HS-27A (cell line): ENCODE results near the gene PRRG2.

Experiments
- DNase-seq: peaks from one replicate; pipeline ENCODE4 v3.0.0-alpha.2; 2012; ENCODE audit warnings: low read depth, missing footprints

The PRRG2 gene

GRCh38 chr19:49557641-49558325 is 23.3 kb upstream of the PRRG2 start:
- DNase-seq: no peak

GRCh38 chr19:49558591-49558990 is 22.5 kb upstream of the PRRG2 start:
- DNase-seq: no peak

GRCh38 chr19:49559443-49559842 is 21.7 kb upstream of the PRRG2 start:
- DNase-seq: no peak

GRCh38 chr19:49559928-49560327 is 21.2 kb upstream of the PRRG2 start:
- DNase-seq: no peak

- DNase-seq: no peak
These were observed 20.7 kb upstream of the PRRG2 start for GRCh38 chr19:49560358-49560900.

GRCh38 chr19:49564616-49565045 is 16.5 kb upstream of the PRRG2 start:
- no peak for DNase-seq

- DNase-seq: no peak
These were observed 15.9 kb upstream of the PRRG2 start for GRCh38 chr19:49565261-49565660.

- DNase-seq: no peak
These were observed 14.8 kb upstream of the PRRG2 start for GRCh38 chr19:49566302-49566701.

GRCh38 chr19:49567861-49568441 is 13.2 kb upstream of the PRRG2 start:
- DNase-seq: no peak

- DNase-seq: peak; percentile 66
These were observed 10.8 kb upstream of the PRRG2 start for GRCh38 chr19:49570138-49570856.

GRCh38 chr19:49570997-49571676 is 10.0 kb upstream of the PRRG2 start:
- no peak for DNase-seq

GRCh38 chr19:49573009-49573408 is 8.1 kb upstream of the PRRG2 start:
- no peak for DNase-seq

- DNase-seq: no peak
These were observed 7.7 kb upstream of the PRRG2 start for GRCh38 chr19:49573425-49573824.

- DNase-seq: no peak
These were observed 6.8 kb upstream of the PRRG2 start for GRCh38 chr19:49574206-49574755.

GRCh38 chr19:49579193-49579592 is 1.9 kb upstream of the PRRG2 start:
- no peak for DNase-seq

GRCh38 chr19:49579947-49580263 is 1.2 kb upstream of the PRRG2 start:
- no peak for DNase-seq

GRCh38 chr19:49580264-49581006 is 681 bp upstream of the PRRG2 start, which contains the start of gene NOSIP:
NOSIP (minus strand) TSS chr19:49580556; CDS start chr19:49560691, 19,865 bp downstream.
- peak; percentile 95 for DNase-seq

- no peak for DNase-seq
These were observed 2.1 kb downstream of the PRRG2 start for GRCh38 chr19:49583239-49583638.

- DNase-seq: no peak
These were observed 3.9 kb downstream of the PRRG2 start for GRCh38 chr19:49585023-49585422.

- no peak for DNase-seq
These were observed 6.1 kb downstream of the PRRG2 start for GRCh38 chr19:49587227-49587626.

GRCh38 chr19:49588365-49589122 is 7.4 kb downstream of the PRRG2 start:
- DNase-seq: no peak
